Neural progenitor cell (in vitro differentiated cells): ENCODE results near the gene FABP1. TPM values are rescaled to one million over a fixed set of nuclear protein-coding genes. Genes with fewer than 3 reads are reported as not detected.

Experiments
- DNase-seq: peaks from one replicate; pipeline ENCODE4 v3.0.0-alpha.2; 2016; ENCODE audit warnings: low spot score
- H2AFZ ChIP-seq: fragments of 200-600 bp; sonication (generic); replicated peaks from 2 replicates; pipeline ENCODE4 v1.6.1; 2016; ENCODE audit warnings: antibody characterized with exemption
- H3F3A ChIP-seq: fragments of 200-600 bp; sonication (generic); 2 replicates; pipeline ENCODE4 v1.6.1; 2016; ENCODE audit warnings: antibody characterized with exemption, low read depth
- H3K27ac ChIP-seq: fragments of 200-600 bp; sonication (generic); 2 replicates; pipeline ENCODE4 v1.5.1; 2016; ENCODE audit warnings: mild to moderate bottlenecking
- H3K27me3 ChIP-seq: fragments of 200-600 bp; sonication (generic); 2 replicates; pipeline ENCODE4 v1.6.1; 2016; ENCODE audit warnings: mild to moderate bottlenecking, moderate library complexity
- H3K36me3 ChIP-seq: fragments of 200-600 bp; sonication (generic); 2 replicates; pipeline ENCODE4 v1.5.1; 2016
- H3K4me1 ChIP-seq: fragments of 200-600 bp; sonication (generic); 2 replicates; pipeline ENCODE4 v1.6.1; 2016; ENCODE audit warnings: mixed run types
- H3K4me2 ChIP-seq: fragments of 200-600 bp; sonication (generic); 2 replicates; pipeline ENCODE4 v1.6.1; 2016
- H3K4me3 ChIP-seq: fragments of 200-600 bp; sonication (generic); 2 replicates; pipeline ENCODE4 v1.5.1; 2016
- H3K79me2 ChIP-seq: fragments of 200-600 bp; sonication (generic); 2 replicates; pipeline ENCODE4 v1.6.1; 2016; ENCODE audit warnings: low read depth
- H3K9ac ChIP-seq: fragments of 200-600 bp; sonication (generic); 2 replicates; pipeline ENCODE4 v1.6.1; 2016
- H3K9me3 ChIP-seq: fragments of 200-600 bp; sonication (generic); 2 replicates; pipeline ENCODE4 v1.5.1; 2016; ENCODE audit warnings: low read depth
- H4K20me1 ChIP-seq: fragments of 200-600 bp; sonication (generic); 2 replicates; pipeline ENCODE4 v1.6.1; 2016; ENCODE audit warnings: low read depth
- H3K27ac Mint-ChIP-seq: 3 replicates; pipeline ENCODE4 v1.8.0; 2021; ENCODE audit warnings: mixed read lengths
- H3K27me3 Mint-ChIP-seq: 2 replicates; pipeline ENCODE4 v1.8.0; 2022; ENCODE audit warnings: low read depth, mild to moderate bottlenecking, inconsistent platforms, moderate library complexity, mixed read lengths; ENCODE audit not compliant: insufficient read depth
- H3K36me3 Mint-ChIP-seq: 3 replicates; pipeline ENCODE4 v1.8.0; 2021; ENCODE audit warnings: mixed read lengths
- H3K4me1 Mint-ChIP-seq: 3 replicates; pipeline ENCODE4 v1.8.0; 2021; ENCODE audit warnings: mixed read lengths
- H3K4me3 Mint-ChIP-seq: 3 replicates; pipeline ENCODE4 v1.8.0; 2021; ENCODE audit warnings: mild to moderate bottlenecking, moderate library complexity, mixed read lengths
- H3K9me3 Mint-ChIP-seq: 3 replicates; pipeline ENCODE4 v1.8.0; 2020; ENCODE audit warnings: mixed read lengths
- EZH2 ChIP-seq: fragments of 200-600 bp; sonication (generic); IDR thresholded peaks from 2 replicates; pipeline ENCODE4 v1.6.1; 2017; ENCODE audit warnings: antibody characterized with exemption, mild to moderate bottlenecking, moderate library complexity
- EZH2phosphoT487 ChIP-seq: fragments of 200-600 bp; sonication (generic); IDR thresholded peaks from 2 replicates; pipeline ENCODE4 v1.6.1; 2017; ENCODE audit warnings: antibody characterized with exemption
- total RNA-seq: library from RNA; depleted of rRNA; stranded (reverse); fragments of >200 nt; gene quantifications from 2 replicates; pipeline ENCODE4 v1.2.3, GENCODE V29; 2015; ENCODE audit warnings: low replicate concordance
- TF ChIP-seq, protein P1 (sequence below): fragments of 200-600 bp; sonication (generic); IDR thresholded peaks from 2 replicates; pipeline ENCODE4 v1.5.1; 2017; ENCODE audit warnings: antibody characterized with exemption, mild to moderate bottlenecking

Gene FABP1
- total RNA-seq, 1 donor from 2014 or later, result not detected

- TF ChIP-seq, protein P1, sequence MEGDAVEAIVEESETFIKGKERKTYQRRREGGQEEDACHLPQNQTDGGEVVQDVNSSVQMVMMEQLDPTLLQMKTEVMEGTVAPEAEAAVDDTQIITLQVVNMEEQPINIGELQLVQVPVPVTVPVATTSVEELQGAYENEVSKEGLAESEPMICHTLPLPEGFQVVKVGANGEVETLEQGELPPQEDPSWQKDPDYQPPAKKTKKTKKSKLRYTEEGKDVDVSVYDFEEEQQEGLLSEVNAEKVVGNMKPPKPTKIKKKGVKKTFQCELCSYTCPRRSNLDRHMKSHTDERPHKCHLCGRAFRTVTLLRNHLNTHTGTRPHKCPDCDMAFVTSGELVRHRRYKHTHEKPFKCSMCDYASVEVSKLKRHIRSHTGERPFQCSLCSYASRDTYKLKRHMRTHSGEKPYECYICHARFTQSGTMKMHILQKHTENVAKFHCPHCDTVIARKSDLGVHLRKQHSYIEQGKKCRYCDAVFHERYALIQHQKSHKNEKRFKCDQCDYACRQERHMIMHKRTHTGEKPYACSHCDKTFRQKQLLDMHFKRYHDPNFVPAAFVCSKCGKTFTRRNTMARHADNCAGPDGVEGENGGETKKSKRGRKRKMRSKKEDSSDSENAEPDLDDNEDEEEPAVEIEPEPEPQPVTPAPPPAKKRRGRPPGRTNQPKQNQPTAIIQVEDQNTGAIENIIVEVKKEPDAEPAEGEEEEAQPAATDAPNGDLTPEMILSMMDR, result no peak
- TF ChIP-seq EZH2 (no peak), EZH2phosphoT487 (no peak)
- Mint-ChIP-seq H3K27ac (no peak overlapping the region), H3K27me3 (peaks cover 2% of the 10 kb centered on the region), H3K4me1 (no peaks in the 10 kb centered on the region), H3K9me3 (no peaks in the 10 kb centered on the region), H3K4me3 (no peak overlapping the region), H3K36me3 (no peaks in the 10 kb centered on the region)
- no peak overlapping the region for H3K4me3 ChIP-seq
- H3K4me2 ChIP-seq, result no peak overlapping the region
- H3K9ac ChIP-seq, result no peak overlapping the region
- no peaks in the 10 kb centered on the region for H3K27me3 ChIP-seq
- no peaks in the 10 kb centered on the region for H3K36me3 ChIP-seq
- no peak for DNase-seq
- H3K79me2 ChIP-seq, result no peaks in the 10 kb centered on the region
- H3K9me3 ChIP-seq, result no peaks in the 10 kb centered on the region
- H2AFZ ChIP-seq, result peak overlapping the region; percentile 34
- no peaks in the 10 kb centered on the region for H3K4me1 ChIP-seq
- H3F3A ChIP-seq, result no peaks in the 10 kb centered on the region
- no peak overlapping the region for H3K27ac ChIP-seq
- no peaks in the 10 kb centered on the region for H4K20me1 ChIP-seq
Observed at GRCh38 chr2:88116669-88117432, 11.0 kb downstream of the FABP1 start.

DNA sequence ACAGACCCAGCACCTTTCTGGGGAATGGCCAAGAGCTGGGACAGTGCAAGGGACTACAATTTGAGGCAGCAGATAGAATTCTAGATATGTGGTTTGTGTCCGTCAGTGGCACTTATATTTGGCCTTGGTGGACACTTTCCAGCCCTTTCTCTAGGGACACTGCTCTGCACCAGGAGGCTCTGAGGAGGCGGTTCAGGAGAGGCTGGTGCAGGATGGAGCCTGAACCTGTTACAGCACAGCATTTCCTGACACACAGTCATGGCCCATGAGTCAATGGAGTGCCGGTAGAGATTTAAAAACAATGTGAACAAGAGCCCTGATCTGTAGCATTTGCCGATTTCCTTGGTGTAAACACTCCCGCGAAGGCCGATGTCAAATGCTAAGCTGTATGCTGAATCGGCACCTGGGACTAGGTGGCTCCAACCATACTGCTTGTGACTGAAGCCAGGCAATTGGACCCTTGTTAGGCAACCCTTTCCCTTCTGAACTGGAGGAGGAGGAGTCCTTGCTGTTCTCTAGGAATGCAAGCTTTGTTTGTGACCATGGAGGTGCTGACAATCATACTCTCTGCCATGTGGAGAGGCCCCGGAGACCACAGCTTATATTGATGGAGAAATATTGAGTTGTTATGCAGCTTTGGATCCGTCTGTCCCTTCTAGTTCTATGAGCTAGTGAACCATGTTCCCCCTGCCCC lies 11.9 kb downstream of the FABP1 start:
- H3K79me2 ChIP-seq, result no peaks in the 10 kb centered on the region
- Mint-ChIP-seq H3K27me3 (peaks cover 2% of the 10 kb centered on the region), H3K4me3 (no peak overlapping the region), H3K9me3 (no peaks in the 10 kb centered on the region), H3K4me1 (no peaks in the 10 kb centered on the region), H3K27ac (no peak overlapping the region), H3K36me3 (no peaks in the 10 kb centered on the region)
- no peaks in the 10 kb centered on the region for H3K36me3 ChIP-seq
- H3K4me3 ChIP-seq, result no peak overlapping the region
- no peaks in the 10 kb centered on the region for H3K9me3 ChIP-seq
- no peaks in the 10 kb centered on the region for H3K27me3 ChIP-seq
- TF ChIP-seq EZH2 (no peak), EZH2phosphoT487 (no peak)
- TF ChIP-seq, protein P1, result no peak
- H3K4me1 ChIP-seq, result no peaks in the 10 kb centered on the region
- peak overlapping the region; percentile 34 for H2AFZ ChIP-seq
- H3K4me2 ChIP-seq, result no peak overlapping the region
- no peak overlapping the region for H3K27ac ChIP-seq
- DNase-seq, result no peak
- no peaks in the 10 kb centered on the region for H3F3A ChIP-seq
- no peaks in the 10 kb centered on the region for H4K20me1 ChIP-seq
- no peak overlapping the region for H3K9ac ChIP-seq

DNA sequence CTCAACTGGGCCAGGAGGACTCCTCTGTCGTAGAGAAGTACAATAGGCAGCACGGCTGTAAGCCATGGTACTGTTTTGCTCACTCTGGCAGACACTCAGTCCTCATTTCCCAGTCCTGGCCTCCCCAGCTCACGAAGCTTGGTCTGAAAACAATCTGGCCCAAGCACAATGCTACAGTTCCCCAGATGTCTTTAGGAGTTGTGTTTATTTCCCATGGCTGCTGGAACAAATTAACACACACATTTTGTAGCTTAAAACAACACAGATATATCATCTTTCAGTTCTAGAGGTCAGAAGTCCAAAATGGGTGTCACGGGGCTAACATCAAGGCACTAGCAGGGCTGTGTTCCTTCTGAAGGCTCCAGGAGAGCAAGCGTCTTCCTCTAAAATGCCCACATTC lies 13.0 kb downstream of the FABP1 start:
- Histone ChIP-seq H4K20me1 (no peaks in the 10 kb centered on the region), H3K4me3 (no peak overlapping the region), H2AFZ (no peak overlapping the region), H3K4me2 (no peak overlapping the region), H3K27ac (no peak overlapping the region), H3K36me3 (no peaks in the 10 kb centered on the region), H3K27me3 (no peaks in the 10 kb centered on the region), H3K9ac (no peak overlapping the region), H3K79me2 (no peaks in the 10 kb centered on the region), H3K9me3 (no peaks in the 10 kb centered on the region), H3K4me1 (no peaks in the 10 kb centered on the region), H3F3A (no peaks in the 10 kb centered on the region)
- no peak for TF ChIP-seq EZH2phosphoT487
- TF ChIP-seq, protein P1, result no peak
- no peak for TF ChIP-seq EZH2
- no peak overlapping the region for H3K27ac Mint-ChIP-seq
- peaks cover 2% of the 10 kb centered on the region for H3K27me3 Mint-ChIP-seq
- no peaks in the 10 kb centered on the region for H3K9me3 Mint-ChIP-seq
- H3K36me3 Mint-ChIP-seq, result no peaks in the 10 kb centered on the region
- H3K4me1 Mint-ChIP-seq, result no peaks in the 10 kb centered on the region
- no peak for DNase-seq
- no peak overlapping the region for H3K4me3 Mint-ChIP-seq
